Heart left ventricle (tissue), 16 donors: ENCODE data around the gene SCN1A. TPM values are rescaled to one million over a fixed set of nuclear protein-coding genes. Genes with fewer than 3 reads are reported as not detected.

ENCODE experiments used
- ATAC-seq, 4 donors: fragments of 200-7000 bp; cut with Tn5 transposase; one replicate each; pipeline ENCODE4 v1.9.1; 2020 to 2022; ENCODE audit warnings: moderate library complexity in 4 of 4, mild to moderate bottlenecking in 3 of 4, moderate number of reproducible peaks in 1 of 4
- DNase-seq, 5 donors: peaks; one replicate each; pipeline ENCODE4 v3.0.0-alpha.2; 2020
- H3K27ac ChIP-seq, 12 donors: fragments of 200-600 bp; sonication (generic) in 4 of 12; one replicate each; pipeline versions ENCODE4 v1.5.0 to v1.8.0; 2016 to 2022; ENCODE audit warnings: mild to moderate bottlenecking in 2 of 12
- H3K27me3 ChIP-seq, 9 donors: fragments of 200-600 bp; sonication (generic) in 2 of 9; one replicate each; pipeline versions ENCODE4 v1.5.1 to v1.8.0; 2016 to 2022; ENCODE audit warnings: mild to moderate bottlenecking in 3 of 9
- H3K36me3 ChIP-seq, 9 donors: fragments of 200-600 bp; sonication (generic) in 2 of 9; one replicate each; pipeline versions ENCODE4 v1.5.0 to v1.8.0; 2018 to 2022; ENCODE audit warnings: mild to moderate bottlenecking in 2 of 9
- H3K4me1 ChIP-seq, 12 donors: fragments of 200-600 bp; sonication (generic) in 4 of 12; one replicate each; pipeline versions ENCODE4 v1.5.0 to v1.8.0; 2016 to 2022; ENCODE audit warnings: mild to moderate bottlenecking in 3 of 12
- H3K4me3 ChIP-seq, 12 donors: fragments of 200-600 bp; sonication (generic) in 4 of 12; one replicate each; pipeline versions ENCODE4 v1.5.0 to v1.8.0; 2017 to 2022; ENCODE audit warnings: mild to moderate bottlenecking in 9 of 12, moderate library complexity in 4 of 12
- H3K9me3 ChIP-seq, 12 donors: fragments of 200-600 bp; sonication (generic) in 4 of 12; one replicate each; pipeline versions ENCODE4 v1.5.0 to v1.8.0; 2016 to 2022; ENCODE audit warnings: mild to moderate bottlenecking in 1 of 12
- POLR2A ChIP-seq, 2 donors: fragments of 450-650 bp; IDR thresholded peaks; one replicate each; pipeline ENCODE4 v1.6.1; 2017; ENCODE audit warnings: antibody characterized with exemption in 2 of 2, mild to moderate bottlenecking in 2 of 2, moderate library complexity in 2 of 2
- WGBS, 4 donors: extraction: QIAGEN DNeasy Blood & Tissue Kit in 2 of 4; methylation state at CpG; one replicate each; pipeline versions ENCODE4 v1.1.5 to v1.1.7; 2013 to 2018; 5-methylcytosine and 5-hydroxymethylcytosine counted together
- intact Hi-C, 10 donors: fragments of 100-400 bp; cut with DNase I; formaldehyde crosslinking; loops; one replicate each; pipeline versions ENCODE4 v1.11.1 to v1.14.2; 2022
- polyA plus RNA-seq, 2 donors: library from polyadenylated mRNA; stranded (reverse); fragments of 200-250 nt; gene quantifications; one replicate each; pipeline ENCODE4 v1.2.3, GENCODE V29; 2013
- total RNA-seq, 9 donors: library from RNA; depleted of rRNA in 2 of 9; stranded (reverse); fragments of >200 nt in 2 of 9; fragmentation: NEBNext Ultra II Directional in 3 of 9; extraction: Animal tissue kit (Norgen Biotek cat#: 25700) in 3 of 9; gene quantifications; one replicate each; pipeline versions ENCODE4 v1.1.0 to v1.2.4, GENCODE V29; 2016 to 2023
- TF ChIP-seq, protein P1 (sequence below), 12 donors: fragments of 200-600 bp; sonication (generic) in 4 of 12; IDR thresholded peaks; one replicate each; pipeline versions ENCODE4 v1.5.0 to v1.8.0; 2018 to 2022; ENCODE audit warnings: antibody characterized with exemption in 12 of 12, mild to moderate bottlenecking in 5 of 12
- donor health status: ischemic (EF 13 %, LVEDD 7.1; RV severe dilation, severe dysfunction).
- donor health status: healthy with polysubstance abuse.
- donor health status: DM: no; HTN: yes; CAD: no.
- donor health status: DM: no; HTN: no; CAD: no.
- donor health status: ischemic (EF 25% LVEDD 6.9; RV normal size, moderate dysfunction).
- donor health status: ischemic (EF 25% LVEDD 5.7; RV mildly dilated, moderate dysfunction).
- donor health status: healthy.
- donor health status: DM: yes; HTN: yes; CAD: no.
- donor health status: ischemic (EF 35%, LVEDD 5.7; RV mildly dilated, moderate dysfunction).
- donor health status: nonischemic (EF 11% LVEDD 7.7; RV severe dilation, severe dysfunction).
- donor health status: DM: yes; HTN: yes; CAD: no.
- donor health status: PGD.
- donor health status: ischemic (EF 29% LVEDD 5.4; RV normal size, mild dysfunction).
- donor health status: nonischemic (EF 23%, LVEDD 6.1; RV moderate dilation, normal function).

SCN1A gene
- total and polyA plus RNA-seq, 11 donors, result 0.05 to 1.3 (median 0.32) TPM; not detected in 3

- Histone ChIP-seq H3K27me3 (no peaks in the 10 kb centered on the region), H3K9me3 (no peaks in the 10 kb centered on the region), H3K4me3 (no peak overlapping the region), H3K4me1 (no peaks in the 10 kb centered on the region), H3K36me3 (no peaks in the 10 kb centered on the region), H3K27ac (no peak overlapping the region)
- no peak for DNase-seq
- intact Hi-C loops, result no loop called here
- no peak for ATAC-seq
- no peak for TF ChIP-seq POLR2A (IDR thresholded peaks at IDR 0.05)
- TF ChIP-seq, protein P1, sequence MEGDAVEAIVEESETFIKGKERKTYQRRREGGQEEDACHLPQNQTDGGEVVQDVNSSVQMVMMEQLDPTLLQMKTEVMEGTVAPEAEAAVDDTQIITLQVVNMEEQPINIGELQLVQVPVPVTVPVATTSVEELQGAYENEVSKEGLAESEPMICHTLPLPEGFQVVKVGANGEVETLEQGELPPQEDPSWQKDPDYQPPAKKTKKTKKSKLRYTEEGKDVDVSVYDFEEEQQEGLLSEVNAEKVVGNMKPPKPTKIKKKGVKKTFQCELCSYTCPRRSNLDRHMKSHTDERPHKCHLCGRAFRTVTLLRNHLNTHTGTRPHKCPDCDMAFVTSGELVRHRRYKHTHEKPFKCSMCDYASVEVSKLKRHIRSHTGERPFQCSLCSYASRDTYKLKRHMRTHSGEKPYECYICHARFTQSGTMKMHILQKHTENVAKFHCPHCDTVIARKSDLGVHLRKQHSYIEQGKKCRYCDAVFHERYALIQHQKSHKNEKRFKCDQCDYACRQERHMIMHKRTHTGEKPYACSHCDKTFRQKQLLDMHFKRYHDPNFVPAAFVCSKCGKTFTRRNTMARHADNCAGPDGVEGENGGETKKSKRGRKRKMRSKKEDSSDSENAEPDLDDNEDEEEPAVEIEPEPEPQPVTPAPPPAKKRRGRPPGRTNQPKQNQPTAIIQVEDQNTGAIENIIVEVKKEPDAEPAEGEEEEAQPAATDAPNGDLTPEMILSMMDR (IDR thresholded peaks at IDR 0.05), result no peak
These were observed 43.5 kb downstream of the SCN1A start for GRCh38 chr2:166084301-166084700.

DNA sequence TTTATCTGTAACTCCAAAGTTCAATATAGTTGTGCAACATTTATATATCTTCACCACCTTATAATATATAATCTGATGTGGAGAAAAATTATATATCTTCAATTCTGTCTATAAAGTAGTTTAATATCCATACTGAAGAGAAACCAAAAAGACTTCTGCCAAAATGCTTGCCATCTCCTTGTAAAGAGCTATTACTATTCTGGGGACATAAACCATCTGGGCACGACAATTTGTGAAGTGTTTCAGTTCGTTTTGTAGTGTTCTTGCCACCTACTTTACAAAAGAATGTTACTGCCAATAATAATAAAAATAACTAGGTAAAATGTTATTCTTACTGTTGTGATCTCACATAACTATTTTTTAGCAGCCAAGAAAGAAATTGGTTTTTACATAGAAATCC lies 45.1 kb downstream of the SCN1A start:
- no peaks in the 10 kb centered on the region for H3K36me3 ChIP-seq
- H3K9me3 ChIP-seq, result no peaks in the 10 kb centered on the region
- ATAC-seq, result no peak
- H3K27ac ChIP-seq, result no peak overlapping the region
- intact Hi-C loops, result no loop called here
- H3K4me3 ChIP-seq, result no peak overlapping the region
- 41 to 56% (median 45%) methylated on average over 2 of the region's 2 CpGs for WGBS, 4 donors
- H3K27me3 ChIP-seq, result no peaks in the 10 kb centered on the region
- DNase-seq, result no peak
- no peaks in the 10 kb centered on the region for H3K4me1 ChIP-seq
- TF ChIP-seq, protein P1 (IDR thresholded peaks at IDR 0.05), result no peak
- no peak for TF ChIP-seq POLR2A (IDR thresholded peaks at IDR 0.05)

DNA sequence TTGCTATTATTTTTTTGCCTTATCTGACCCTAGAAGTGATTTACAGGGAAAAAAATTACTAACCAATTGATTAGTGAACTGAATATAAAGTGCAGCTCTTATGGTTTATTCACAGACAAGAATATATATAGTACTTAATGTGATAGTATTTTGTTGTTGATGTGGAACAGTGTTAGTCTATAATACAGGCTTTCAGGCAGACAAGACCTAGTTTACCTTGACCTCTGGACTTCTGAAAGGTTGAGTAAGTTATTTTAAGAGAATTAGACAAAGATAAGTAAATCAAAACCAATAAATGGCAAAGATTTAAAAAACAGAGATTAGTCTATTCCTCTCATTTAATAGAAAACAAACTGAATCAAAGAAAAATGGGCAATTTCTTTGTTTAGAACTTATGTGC lies 46.0 kb downstream of the SCN1A start:
- no peak for ATAC-seq
- TF ChIP-seq, protein P1 (IDR thresholded peaks at IDR 0.05), result no peak
- no peak for TF ChIP-seq POLR2A (IDR thresholded peaks at IDR 0.05)
- no peak for DNase-seq

DNA sequence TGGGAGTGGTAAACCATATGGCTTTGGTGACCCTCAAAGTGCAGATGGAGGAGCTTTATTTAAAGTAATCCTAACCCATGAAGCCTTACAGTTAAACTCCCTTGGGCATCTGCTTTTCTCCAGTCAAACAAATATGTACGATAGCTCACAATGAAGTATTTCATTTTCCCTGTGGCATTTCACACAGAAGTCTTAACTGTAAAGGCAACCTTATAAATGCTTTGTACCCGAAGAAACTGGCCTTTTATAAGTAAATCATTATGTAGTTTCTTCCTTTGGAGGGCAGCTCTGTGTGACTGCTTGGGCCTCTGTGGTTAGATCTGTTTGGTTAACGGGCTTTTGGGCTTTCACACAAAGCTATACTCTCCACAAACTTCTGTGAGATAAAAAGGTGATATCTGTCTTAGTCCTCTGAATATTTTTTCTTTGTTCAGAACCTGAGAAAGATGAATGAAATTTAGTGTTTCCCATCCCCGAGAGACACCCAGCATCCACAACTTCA lies 46.6 kb downstream of the SCN1A start:
- H3K27ac ChIP-seq, result no peak overlapping the region
- no peaks in the 10 kb centered on the region for H3K4me1 ChIP-seq
- H3K4me3 ChIP-seq, result no peak overlapping the region
- ATAC-seq (no peak), DNase-seq (no peak)
- TF ChIP-seq, protein P1 (IDR thresholded peaks at IDR 0.05), result no peak
- no peak for TF ChIP-seq POLR2A (IDR thresholded peaks at IDR 0.05)
- no peaks in the 10 kb centered on the region for H3K36me3 ChIP-seq
- WGBS, 4 donors, result 63 to 81% (median 71%) methylated on average over 4 of the region's 4 CpGs
- no peaks in the 10 kb centered on the region for H3K9me3 ChIP-seq
- intact Hi-C loops, result no loop called here
- no peaks in the 10 kb centered on the region for H3K27me3 ChIP-seq

More for the DNA sequence above, 46.0 kb downstream of the SCN1A start:
- Histone ChIP-seq H3K36me3 (no peaks in the 10 kb centered on the region), H3K4me1 (no peaks in the 10 kb centered on the region), H3K4me3 (no peak overlapping the region), H3K27ac (no peak overlapping the region), H3K27me3 (no peaks in the 10 kb centered on the region), H3K9me3 (no peaks in the 10 kb centered on the region)
- intact Hi-C loops, result no loop called here
